AG09309 (cell line): ENCODE results near the gene RANBP1.

Source experiments
- DNase-seq: peaks from one replicate; pipeline ENCODE4 v3.0.0-alpha.2; 2010; ENCODE audit warnings: low read depth
- H3K4me3 ChIP-seq: 2 replicates; pipeline ENCODE4 v1.5.1; 2011; ENCODE audit warnings: mild to moderate bottlenecking, low read depth, low read length, moderate library complexity; ENCODE audit not compliant: control insufficient read depth
- TF ChIP-seq, protein P1 (sequence below): IDR thresholded peaks from 2 replicates; pipeline ENCODE4 v1.5.1; 2011; ENCODE audit warnings: mild to moderate bottlenecking, low read depth, low read length, inconsistent platforms; ENCODE audit not compliant: insufficient read depth, control insufficient read depth; ENCODE audit errors: missing control alignments

Gene RANBP1

DNA sequence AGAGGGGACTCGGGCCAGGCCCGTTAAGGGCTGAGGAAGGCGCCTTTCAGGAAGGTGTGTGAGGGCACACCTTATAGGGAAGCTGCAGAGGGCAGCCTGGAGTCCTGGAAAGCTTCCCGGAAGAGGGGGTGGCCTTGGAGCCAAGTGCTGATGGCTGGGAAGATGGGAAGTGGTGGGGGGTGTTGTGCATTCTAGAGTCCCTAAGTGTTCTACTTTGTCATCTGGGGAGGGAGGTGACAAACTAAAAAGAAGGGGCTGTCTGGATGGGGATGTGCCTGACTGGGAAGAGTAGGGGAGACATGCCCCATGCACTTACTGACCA lies 22.5 kb downstream of the RANBP1 start:
- DNase-seq: no peak
- no peak overlapping the region for H3K4me3 ChIP-seq
- TF ChIP-seq, protein P1, sequence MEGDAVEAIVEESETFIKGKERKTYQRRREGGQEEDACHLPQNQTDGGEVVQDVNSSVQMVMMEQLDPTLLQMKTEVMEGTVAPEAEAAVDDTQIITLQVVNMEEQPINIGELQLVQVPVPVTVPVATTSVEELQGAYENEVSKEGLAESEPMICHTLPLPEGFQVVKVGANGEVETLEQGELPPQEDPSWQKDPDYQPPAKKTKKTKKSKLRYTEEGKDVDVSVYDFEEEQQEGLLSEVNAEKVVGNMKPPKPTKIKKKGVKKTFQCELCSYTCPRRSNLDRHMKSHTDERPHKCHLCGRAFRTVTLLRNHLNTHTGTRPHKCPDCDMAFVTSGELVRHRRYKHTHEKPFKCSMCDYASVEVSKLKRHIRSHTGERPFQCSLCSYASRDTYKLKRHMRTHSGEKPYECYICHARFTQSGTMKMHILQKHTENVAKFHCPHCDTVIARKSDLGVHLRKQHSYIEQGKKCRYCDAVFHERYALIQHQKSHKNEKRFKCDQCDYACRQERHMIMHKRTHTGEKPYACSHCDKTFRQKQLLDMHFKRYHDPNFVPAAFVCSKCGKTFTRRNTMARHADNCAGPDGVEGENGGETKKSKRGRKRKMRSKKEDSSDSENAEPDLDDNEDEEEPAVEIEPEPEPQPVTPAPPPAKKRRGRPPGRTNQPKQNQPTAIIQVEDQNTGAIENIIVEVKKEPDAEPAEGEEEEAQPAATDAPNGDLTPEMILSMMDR: no peak

DNA sequence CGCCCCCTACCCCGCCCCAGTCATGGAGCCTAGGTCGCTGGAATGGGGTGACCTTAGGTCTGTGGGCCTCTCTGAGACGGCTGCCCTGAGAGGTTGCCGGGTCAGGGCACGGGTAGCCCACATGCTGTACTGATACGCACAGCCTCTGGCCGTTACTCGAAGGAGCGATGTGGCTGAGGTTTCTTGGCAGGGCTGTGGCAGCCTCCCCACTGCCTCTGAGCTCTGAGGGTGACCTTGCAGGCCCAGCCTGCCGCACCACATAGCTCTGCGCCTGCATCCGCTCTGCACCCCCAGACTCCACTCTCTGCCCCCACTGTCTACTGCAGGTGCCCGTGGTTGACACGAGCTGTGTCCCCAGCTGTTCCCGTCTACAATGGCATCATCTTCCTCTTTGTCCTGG lies 23.0 kb downstream of the RANBP1 start:
- TF ChIP-seq, protein P1: no peak
- no peak for DNase-seq
- H3K4me3 ChIP-seq: no peak overlapping the region

DNA sequence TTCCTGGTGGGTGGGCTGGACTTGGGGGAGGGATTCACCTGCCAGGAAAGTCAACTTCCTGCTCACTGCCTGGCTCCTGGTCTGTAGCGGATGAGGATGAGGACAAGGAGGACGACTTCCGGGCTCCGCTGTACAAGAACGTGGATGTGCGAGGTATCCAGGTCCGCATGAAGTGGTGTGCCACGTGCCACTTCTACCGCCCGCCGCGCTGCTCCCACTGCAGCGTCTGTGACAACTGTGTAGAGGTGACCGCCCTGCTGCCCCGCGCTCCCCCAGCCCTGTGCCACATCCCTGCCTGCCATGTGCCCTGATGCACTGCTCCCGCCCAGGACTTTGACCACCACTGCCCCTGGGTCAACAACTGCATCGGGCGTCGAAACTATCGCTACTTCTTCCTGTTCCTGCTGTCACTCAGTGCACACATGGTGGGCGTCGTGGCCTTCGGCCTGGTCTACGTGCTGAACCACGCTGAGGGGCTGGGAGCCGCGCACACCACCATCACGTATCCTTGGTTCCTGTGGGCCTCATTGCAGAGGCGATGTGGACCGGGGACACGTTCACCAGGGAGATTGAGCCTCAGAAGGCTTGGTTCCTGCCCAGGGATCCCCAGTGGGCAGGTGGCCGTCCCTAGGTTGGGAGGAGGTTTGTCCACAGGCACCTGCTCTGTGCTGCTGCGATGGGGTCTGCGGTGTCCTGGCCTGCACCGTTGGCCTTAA lies 23.6 kb downstream of the RANBP1 start:
- no peak overlapping the region for H3K4me3 ChIP-seq
- TF ChIP-seq, protein P1: no peak
- DNase-seq: no peak

DNA sequence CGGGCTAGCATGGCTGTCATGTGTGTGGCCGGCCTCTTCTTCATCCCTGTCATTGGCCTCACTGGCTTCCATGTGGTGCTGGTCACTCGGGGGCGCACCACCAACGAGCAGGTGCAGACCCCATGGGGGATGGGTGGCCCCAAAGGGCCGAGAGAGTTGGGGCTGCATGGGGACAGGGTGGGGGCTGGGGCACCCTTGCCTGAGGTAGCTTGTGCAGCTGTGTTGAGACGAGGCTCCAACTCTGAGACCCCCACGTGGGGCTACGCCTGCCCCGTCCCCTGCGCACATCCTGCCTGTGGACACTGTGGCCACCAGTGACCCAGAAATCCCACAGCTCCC lies 24.2 kb downstream of the RANBP1 start:
- DNase-seq: no peak
- TF ChIP-seq, protein P1: no peak
- H3K4me3 ChIP-seq: no peak overlapping the region

DNA sequence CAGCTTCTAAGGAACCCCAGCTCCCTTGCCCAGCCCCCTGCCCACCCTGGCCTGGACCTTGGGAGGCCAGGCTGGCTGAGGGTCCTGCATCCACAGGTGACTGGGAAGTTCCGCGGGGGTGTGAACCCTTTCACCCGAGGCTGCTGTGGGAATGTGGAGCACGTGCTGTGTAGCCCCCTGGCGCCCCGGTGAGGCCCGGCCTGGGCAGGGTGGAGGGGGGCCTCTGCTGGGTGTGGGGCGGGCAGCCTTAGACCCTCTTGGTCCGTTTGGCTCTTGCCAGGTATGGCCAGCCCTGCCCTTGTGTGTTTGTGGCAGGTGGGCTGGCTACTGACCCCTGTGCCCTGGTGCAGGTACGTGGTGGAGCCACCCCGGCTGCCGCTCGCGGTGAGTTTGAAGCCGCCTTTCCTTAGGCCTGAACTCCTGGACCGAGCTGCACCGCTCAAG lies 24.6 kb downstream of the RANBP1 start:
- TF ChIP-seq, protein P1: no peak
- no peak for DNase-seq
- no peak overlapping the region for H3K4me3 ChIP-seq

DNA sequence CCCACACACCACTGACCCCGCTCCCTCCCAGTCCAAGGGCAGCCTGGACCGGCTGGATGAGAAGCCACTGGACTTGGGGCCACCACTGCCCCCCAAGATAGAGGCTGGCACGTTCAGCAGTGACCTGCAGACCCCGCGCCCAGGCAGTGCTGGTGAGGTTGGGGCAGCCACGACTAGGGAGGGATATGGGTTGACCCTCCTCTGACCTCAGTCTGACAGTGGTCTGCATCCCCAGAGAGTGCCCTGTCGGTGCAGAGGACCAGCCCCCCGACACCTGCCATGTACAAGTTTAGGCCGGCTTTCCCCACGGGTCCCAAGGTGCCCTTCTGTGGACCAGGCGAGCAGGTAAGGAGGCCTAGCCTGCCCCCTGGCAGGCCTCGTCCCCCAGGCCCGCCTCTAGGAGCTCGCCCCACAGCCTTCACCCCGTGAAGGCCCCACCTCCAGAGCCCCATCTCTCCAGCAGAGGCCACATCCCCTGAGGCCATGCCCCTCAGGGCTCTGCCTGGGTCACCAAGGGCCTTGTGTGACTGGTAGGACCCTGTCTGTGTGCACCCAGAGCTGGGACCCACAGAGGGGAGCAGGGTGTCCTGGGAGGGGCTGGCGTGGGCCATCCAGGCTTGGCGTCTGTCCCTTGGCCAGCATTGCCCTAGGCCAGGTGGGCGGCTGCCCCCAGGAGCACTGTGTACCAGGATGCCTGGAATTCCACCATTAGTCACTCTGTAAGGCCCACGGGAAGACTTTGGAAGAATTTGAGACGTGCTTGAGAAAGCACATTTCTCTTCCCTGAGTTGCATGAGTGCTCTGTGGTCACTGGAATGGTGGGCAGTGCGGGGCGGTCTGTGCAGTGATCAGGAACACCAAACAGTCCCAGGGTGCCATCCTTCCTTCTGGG lies 25.5 kb downstream of the RANBP1 start:
- no peak overlapping the region for H3K4me3 ChIP-seq
- TF ChIP-seq, protein P1: no peak
- peak; percentile 31 for DNase-seq
